HG02852 (cell line): ENCODE results near the gene PKHD1.

ENCODE experiments used
- ATAC-seq: cut with Tn5 transposase; IDR thresholded peaks from one replicate; pipeline ENCODE4 v1.9.1; 2021; ENCODE audit warnings: mild to moderate bottlenecking, moderate library complexity; ENCODE audit not compliant: unreplicated experiment

PKHD1 gene

GRCh38 chr6:51644426-51644825 is 443.0 kb downstream of the PKHD1 start:
- no peak for ATAC-seq

GRCh38 chr6:51640021-51640420 is 447.4 kb downstream of the PKHD1 start:
- ATAC-seq, result no peak

GRCh38 chr6:51633424-51633823 is 454.0 kb downstream of the PKHD1 start:
- ATAC-seq, result no peak

GRCh38 chr6:51630011-51630410 is 457.4 kb downstream of the PKHD1 start:
- no peak for ATAC-seq

- no peak for ATAC-seq
These were observed 461.0 kb downstream of the PKHD1 start for GRCh38 chr6:51626391-51626790.

- ATAC-seq, result no peak
These were observed 461.8 kb downstream of the PKHD1 start for GRCh38 chr6:51625566-51625965.

- no peak for ATAC-seq
These were observed 466.4 kb downstream of the PKHD1 start for GRCh38 chr6:51620971-51621370.

GRCh38 chr6:51619042-51619799 is 468.2 kb downstream of the PKHD1 start:
- no peak for ATAC-seq

- ATAC-seq, result no peak
These were observed 468.9 kb downstream of the PKHD1 start for GRCh38 chr6:51618563-51618962.

GRCh38 chr6:51617751-51618150 is 469.7 kb downstream of the PKHD1 start:
- ATAC-seq, result no peak

- no peak for ATAC-seq
These were observed 471.2 kb downstream of the PKHD1 start for GRCh38 chr6:51616243-51616642.

GRCh38 chr6:51614725-51615124 is 472.7 kb downstream of the PKHD1 start:
- no peak for ATAC-seq

- ATAC-seq, result no peak
These were observed 473.9 kb downstream of the PKHD1 start for GRCh38 chr6:51613558-51613957.

GRCh38 chr6:51608932-51609331 is 478.5 kb downstream of the PKHD1 start:
- ATAC-seq, result no peak

GRCh38 chr6:51608383-51608782 is 479.0 kb downstream of the PKHD1 start:
- ATAC-seq, result no peak

- ATAC-seq, result no peak
These were observed 486.9 kb downstream of the PKHD1 start for GRCh38 chr6:51600514-51600913.

- ATAC-seq, result no peak
These were observed 489.2 kb downstream of the PKHD1 start for GRCh38 chr6:51598171-51598570.

- ATAC-seq, result no peak
These were observed 492.4 kb downstream of the PKHD1 start for GRCh38 chr6:51594981-51595380.

- ATAC-seq, result no peak
These were observed 502.1 kb downstream of the PKHD1 start for GRCh38 chr6:51585264-51585663.

GRCh38 chr6:51584163-51584562 is 503.2 kb downstream of the PKHD1 start:
- ATAC-seq, result no peak

GRCh38 chr6:51578994-51579393 is 508.4 kb downstream of the PKHD1 start:
- no peak for ATAC-seq

GRCh38 chr6:51578362-51578761 is 509.1 kb downstream of the PKHD1 start:
- ATAC-seq, result no peak

- ATAC-seq, result no peak
These were observed 513.4 kb downstream of the PKHD1 start for GRCh38 chr6:51574040-51574439.
